ENCODE results near the gene JCHAIN. TPM values are rescaled to one million over a fixed set of nuclear protein-coding genes. Genes with fewer than 3 reads are reported as not detected.

The JCHAIN gene
- total RNA-seq, 2 donors from 2014 or later = 0.62 to 2.0 TPM

GRCh38 chr4:70608324-70608723, 58.0 kb downstream of the JCHAIN start:
- TF ChIP-seq POLR2A (IDR thresholded peaks at IDR 0.05) (no peak), POLR2AphosphoS5 (IDR thresholded peaks at IDR 0.05) (no peak), CTCF (IDR thresholded peaks at IDR 0.05) (no peak)
- Histone ChIP-seq H3K4me1 (replicated peaks) (no peaks in the 10 kb centered on the region), H3K4me3 (no peak overlapping the region), H3K36me3 (no peaks in the 10 kb centered on the region), H3K9me3 (no peaks in the 10 kb centered on the region), H3K27ac (no peak overlapping the region), H3K27me3 (replicated peaks; ENCODE audit: insufficient read depth) (no peaks in the 10 kb centered on the region)
- WGBS = 74% methylated on average over 2 of the region's 2 CpGs
- intact Hi-C loops (cut with DNase I) = no loop called here
- no peak for DNase-seq (ENCODE audit: low spot score)

- TF ChIP-seq POLR2A (IDR thresholded peaks at IDR 0.05) = no peak
- TF ChIP-seq POLR2AphosphoS5 (IDR thresholded peaks at IDR 0.05) = no peak
- no peak for TF ChIP-seq CTCF (IDR thresholded peaks at IDR 0.05)
- Histone ChIP-seq H3K9me3 (no peaks in the 10 kb centered on the region), H3K27me3 (replicated peaks; ENCODE audit: insufficient read depth) (no peaks in the 10 kb centered on the region), H3K4me1 (replicated peaks) (no peaks in the 10 kb centered on the region), H3K36me3 (no peaks in the 10 kb centered on the region), H3K4me3 (no peak overlapping the region), H3K27ac (no peak overlapping the region)
- WGBS = 93% methylated on average over 3 of the region's 3 CpGs
- no peak for DNase-seq (ENCODE audit: low spot score)
- intact Hi-C loops (cut with DNase I) = no loop called here
These were observed 58.9 kb downstream of the JCHAIN start for GRCh38 chr4:70607334-70607853.

GRCh38 chr4:70606459-70606858, 59.8 kb downstream of the JCHAIN start:
- no peak overlapping the region for H3K27ac ChIP-seq
- no peaks in the 10 kb centered on the region for H3K27me3 ChIP-seq (replicated peaks; ENCODE audit: insufficient read depth)
- H3K36me3 ChIP-seq = no peaks in the 10 kb centered on the region
- H3K9me3 ChIP-seq = no peaks in the 10 kb centered on the region
- 75% methylated on average over 8 of the region's 8 CpGs for WGBS
- no peak for DNase-seq (ENCODE audit: low spot score)
- H3K4me1 ChIP-seq (replicated peaks) = no peaks in the 10 kb centered on the region
- no peak overlapping the region for H3K4me3 ChIP-seq
- no peak for TF ChIP-seq POLR2A (IDR thresholded peaks at IDR 0.05)
- no peak for TF ChIP-seq CTCF (IDR thresholded peaks at IDR 0.05)
- TF ChIP-seq POLR2AphosphoS5 (IDR thresholded peaks at IDR 0.05) = no peak
- intact Hi-C loops (cut with DNase I) = no loop called here

Small RNA genes lying within 50 kb of the gene (small RNA-seq; reads per million reads assigned to genes)
- gene RNU6-520P (0 reads per million in 2 donors), gene RNU6-784P (0 to 0.09 reads per million in 2 donors)

Other genes with a start within 250 kb of the JCHAIN start
- gene MUC7, start 194.3 kb downstream of the JCHAIN start, total RNA-seq = not detected
- 10 to 100 TPM in 1 of 2 donors, not detected in 1; 10.1 TPM for gene AMTN, start 147.9 kb downstream of the JCHAIN start, total RNA-seq
- not detected for gene AMBN, start 74.3 kb downstream of the JCHAIN start, total RNA-seq
- gene ENAM, start 37.8 kb downstream of the JCHAIN start, total RNA-seq = 1 to 10 TPM in 1 of 2 donors, under 1 TPM in 1; 0.09 to 2.1 TPM
- 10 to 100 TPM; 13.4 to 19.7 TPM for gene UTP3, start 22.0 kb upstream of the JCHAIN start, total RNA-seq
- gene RUFY3, start 55.5 kb upstream of the JCHAIN start, total RNA-seq = 100 to 1,000 TPM in 1 of 2 donors, 10 to 100 TPM in 1; 51.7 to 118 TPM
- gene GRSF1, start 173.4 kb upstream of the JCHAIN start, total RNA-seq = 10 to 100 TPM; 56.6 to 58.3 TPM
- 10 to 100 TPM; 13.6 to 19.7 TPM for gene MOB1B, start 235.9 kb upstream of the JCHAIN start, total RNA-seq

All from prostate gland (tissue), 2 donors.